H7 (cell line): ENCODE measurements around the gene CLTA. TPM values are rescaled to one million over a fixed set of nuclear protein-coding genes. Genes with fewer than 3 reads are reported as not detected.
"Not testable (repeated sequence)": the region's sequence is repeated elsewhere in the genome, so short reads cannot be mapped to it uniquely, and the experiment has no call there.

Experiments used
- DNase-seq: peaks from one replicate; pipeline ENCODE4 v3.0.0; 2012
- H3K27me3 ChIP-seq: 2 replicates; pipeline ENCODE4 v1.6.0; 2011; ENCODE audit warnings: mild to moderate bottlenecking, low read length; ENCODE audit not compliant: control insufficient read depth, insufficient read depth
- H3K36me3 ChIP-seq: replicated peaks from 2 replicates; pipeline ENCODE4 v1.5.1; 2011; ENCODE audit warnings: low read length; ENCODE audit not compliant: control insufficient read depth, insufficient read depth
- H3K4me3 ChIP-seq: 2 replicates; pipeline ENCODE4 v1.5.1; 2011; ENCODE audit warnings: low read depth, mild to moderate bottlenecking, control low read depth, low read length, moderate library complexity; ENCODE audit not compliant: insufficient read depth
- total RNA-seq: library from RNA; depleted of rRNA; stranded (reverse); fragments of >200 nt; shearing (Covaris generic); gene quantifications from 2 replicates; pipeline ENCODE4 v1.2.3, GENCODE V29; 2014

The CLTA gene
- total RNA-seq, 1 experiment from 2014 or later = 222 TPM

DNA sequence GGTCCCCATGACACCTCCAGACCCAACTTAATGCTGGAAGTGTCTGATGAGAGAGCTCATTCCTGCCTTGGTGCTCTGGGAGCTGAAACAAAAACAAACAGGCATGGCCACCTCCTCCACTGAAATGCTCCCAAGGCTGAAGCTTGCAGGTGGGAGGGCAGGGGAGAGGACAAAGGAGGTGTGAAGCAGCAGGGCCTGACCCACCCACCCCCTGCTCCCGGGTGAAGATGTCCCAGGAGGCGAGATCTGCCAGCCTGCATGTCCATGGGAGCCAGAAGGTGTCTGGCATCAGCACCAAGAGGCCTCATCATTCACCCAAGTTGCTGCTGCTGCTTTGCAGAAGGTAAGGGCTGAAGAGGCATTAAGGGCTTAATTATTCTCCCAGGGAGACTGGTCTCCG lies 25.7 kb upstream of the CLTA start:
- Histone ChIP-seq H3K4me3 (no peak overlapping the region), H3K27me3 (no peaks in the 10 kb centered on the region), H3K36me3 (no peaks in the 10 kb centered on the region)
- peak; percentile 37 for DNase-seq

- H3K27me3 ChIP-seq = no peaks in the 10 kb centered on the region
- H3K4me3 ChIP-seq = peak overlapping the region; percentile 47; the same call in 1 of the 2 replicates
- H3K36me3 ChIP-seq = no peaks in the 10 kb centered on the region
- DNase-seq = no peak
Measured at GRCh38 chr9:36165826-36166167, 24.9 kb upstream of the CLTA start.

- Histone ChIP-seq H3K4me3 (peak overlapping the region; percentile 47), H3K36me3 (no peaks in the 10 kb centered on the region), H3K27me3 (no peaks in the 10 kb centered on the region)
- DNase-seq = peak; percentile 98
Measured at GRCh38 chr9:36166168-36166927, 24.4 kb upstream of the CLTA start.

- no peaks in the 10 kb centered on the region for H3K27me3 ChIP-seq
- no peak for DNase-seq
- no peaks in the 10 kb centered on the region for H3K36me3 ChIP-seq
- no peak within 1 kb of the TSS for H3K4me3 ChIP-seq
Measured at GRCh38 chr9:36169166-36169565, 21.6 kb upstream of the CLTA start, which contains the start of gene CCIN. CCIN (plus strand) TSS chr9:36169388; CDS start chr9:36169503, 115 bp downstream.

- DNase-seq = no peak
- Histone ChIP-seq H3K4me3 (no peak overlapping the region), H3K36me3 (no peaks in the 10 kb centered on the region), H3K27me3 (no peaks in the 10 kb centered on the region)
Measured at GRCh38 chr9:36169708-36170107, 21.0 kb upstream of the CLTA start.

DNA sequence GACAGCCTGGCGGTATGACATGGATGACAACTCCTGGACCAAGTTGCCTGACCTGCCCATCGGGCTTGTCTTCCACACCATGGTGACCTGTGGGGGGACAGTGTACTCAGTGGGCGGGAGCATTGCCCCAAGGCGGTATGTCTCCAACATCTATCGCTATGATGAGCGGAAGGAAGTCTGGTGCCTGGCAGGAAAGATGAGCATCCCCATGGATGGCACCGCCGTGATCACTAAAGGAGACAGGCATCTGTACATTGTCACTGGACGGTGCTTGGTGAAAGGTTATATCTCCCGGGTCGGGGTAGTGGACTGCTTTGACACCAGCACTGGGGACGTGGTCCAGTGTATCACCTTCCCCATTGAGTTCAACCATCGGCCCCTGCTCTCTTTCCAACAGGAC lies 20.2 kb upstream of the CLTA start:
- H3K36me3 ChIP-seq = no peaks in the 10 kb centered on the region
- no peaks in the 10 kb centered on the region for H3K27me3 ChIP-seq
- no peak overlapping the region for H3K4me3 ChIP-seq
- no peak for DNase-seq

- Histone ChIP-seq H3K27me3 (no peaks in the 10 kb centered on the region), H3K4me3 (no peak overlapping the region), H3K36me3 (no peaks in the 10 kb centered on the region)
- no peak for DNase-seq
Measured at GRCh38 chr9:36173861-36174260, 16.9 kb upstream of the CLTA start.

- Histone ChIP-seq H3K36me3 (no peaks in the 10 kb centered on the region), H3K27me3 (no peaks in the 10 kb centered on the region), H3K4me3 (no peak overlapping the region)
- DNase-seq = no peak
Measured at GRCh38 chr9:36174271-36174670, 16.4 kb upstream of the CLTA start.

- no peaks in the 10 kb centered on the region for H3K36me3 ChIP-seq
- no peak for DNase-seq
- H3K27me3 ChIP-seq = no peaks in the 10 kb centered on the region
- H3K4me3 ChIP-seq = no peak overlapping the region
Measured at GRCh38 chr9:36174731-36175130, 16.0 kb upstream of the CLTA start.

DNA sequence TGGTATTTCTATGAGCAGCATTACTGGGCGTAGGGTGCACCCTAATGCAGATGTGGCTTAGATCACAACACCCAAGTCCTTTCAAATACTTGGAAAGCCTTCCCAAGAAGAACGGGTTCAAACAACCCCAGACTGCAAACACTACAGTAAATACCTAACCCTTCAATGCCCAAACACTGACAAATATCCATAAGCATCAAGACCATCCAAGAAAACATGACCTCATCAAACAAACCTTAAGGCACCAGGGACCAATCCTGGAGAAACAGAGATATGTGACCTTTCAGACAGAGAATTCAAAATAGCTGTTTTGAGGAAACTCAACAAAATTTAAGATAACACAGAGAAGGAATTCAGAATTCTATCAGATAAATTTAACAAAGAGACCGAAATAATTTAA lies 15.5 kb upstream of the CLTA start:
- H3K27me3 ChIP-seq, H3K4me3 ChIP-seq, DNase-seq, H3K36me3 ChIP-seq: not testable (repeated sequence)

- not testable (repeated sequence) for DNase-seq, H3K36me3 ChIP-seq, H3K27me3 ChIP-seq, H3K4me3 ChIP-seq
Measured at GRCh38 chr9:36176496-36176895, 14.2 kb upstream of the CLTA start.

DNA sequence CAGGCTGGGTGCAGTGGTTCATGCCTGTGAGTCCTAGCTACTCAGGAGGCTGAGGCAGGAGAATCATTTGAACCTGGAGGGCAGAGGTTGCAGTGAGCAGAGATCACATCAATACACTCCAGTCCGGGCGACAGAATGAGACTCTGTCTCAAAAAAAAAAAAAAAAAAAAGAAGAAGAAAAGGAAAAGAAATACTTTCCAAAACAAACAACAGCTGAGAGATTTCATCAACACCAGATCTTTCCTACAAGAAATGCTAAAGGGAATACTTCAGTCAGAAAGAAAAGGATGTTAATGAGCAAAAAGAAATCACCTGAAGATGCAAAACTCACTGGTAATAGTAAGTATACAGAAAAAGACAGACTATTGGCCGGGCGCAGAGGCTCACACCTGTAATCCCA lies 13.2 kb upstream of the CLTA start:
- no peak for DNase-seq

GRCh38 chr9:36180243-36180642 lies 10.5 kb upstream of the CLTA start:
- H3K4me3 ChIP-seq, H3K36me3 ChIP-seq, H3K27me3 ChIP-seq, DNase-seq: not testable (repeated sequence)

More for the DNA sequence above, 13.2 kb upstream of the CLTA start:
- Histone ChIP-seq H3K27me3 (no peaks in the 10 kb centered on the region), H3K36me3 (no peaks in the 10 kb centered on the region), H3K4me3 (no peak overlapping the region)

DNA sequence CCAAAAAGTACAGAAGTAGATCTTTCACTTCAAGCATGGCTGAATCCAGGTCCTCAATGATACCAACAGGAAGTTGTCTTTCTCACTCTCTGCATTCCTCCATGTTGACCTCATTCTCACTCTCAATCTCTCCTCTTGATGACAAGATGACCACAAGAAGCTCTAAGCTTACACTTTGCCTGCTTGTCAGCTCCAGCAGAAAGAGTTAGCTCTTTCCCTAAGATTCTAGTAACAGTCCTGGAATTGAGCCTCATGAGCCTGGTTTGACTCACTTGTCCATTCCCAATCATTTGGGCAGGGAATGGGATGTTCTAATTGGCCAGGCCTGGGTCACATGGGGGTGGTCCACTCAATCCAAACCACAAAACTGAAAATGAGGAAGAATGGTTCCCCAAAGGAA lies 3.3 kb upstream of the CLTA start:
- Histone ChIP-seq H3K4me3 (no peak overlapping the region), H3K36me3 (no peaks in the 10 kb centered on the region), H3K27me3 (no peaks in the 10 kb centered on the region)
- DNase-seq = no peak

DNA sequence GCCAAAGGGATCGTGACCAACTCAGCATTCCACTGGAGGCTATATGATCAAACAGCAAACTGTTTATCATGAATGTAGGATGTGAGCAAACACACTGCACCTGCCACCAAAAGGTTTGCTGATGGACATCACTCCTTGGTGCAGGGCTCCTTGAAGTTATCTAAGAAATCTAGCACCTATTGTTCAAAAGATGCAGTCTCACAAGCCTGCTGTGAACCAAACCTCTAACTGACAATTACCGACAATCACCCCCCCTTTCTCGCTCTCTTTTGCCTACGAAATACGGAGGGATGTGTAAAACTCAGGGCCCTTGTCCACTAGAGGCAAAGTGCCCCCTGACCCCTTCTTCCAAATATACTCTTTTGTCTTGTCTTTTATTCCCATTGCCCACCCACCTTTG lies 2.5 kb upstream of the CLTA start:
- no peak overlapping the region for H3K4me3 ChIP-seq
- no peaks in the 10 kb centered on the region for H3K36me3 ChIP-seq
- no peak for DNase-seq
- no peaks in the 10 kb centered on the region for H3K27me3 ChIP-seq

DNA sequence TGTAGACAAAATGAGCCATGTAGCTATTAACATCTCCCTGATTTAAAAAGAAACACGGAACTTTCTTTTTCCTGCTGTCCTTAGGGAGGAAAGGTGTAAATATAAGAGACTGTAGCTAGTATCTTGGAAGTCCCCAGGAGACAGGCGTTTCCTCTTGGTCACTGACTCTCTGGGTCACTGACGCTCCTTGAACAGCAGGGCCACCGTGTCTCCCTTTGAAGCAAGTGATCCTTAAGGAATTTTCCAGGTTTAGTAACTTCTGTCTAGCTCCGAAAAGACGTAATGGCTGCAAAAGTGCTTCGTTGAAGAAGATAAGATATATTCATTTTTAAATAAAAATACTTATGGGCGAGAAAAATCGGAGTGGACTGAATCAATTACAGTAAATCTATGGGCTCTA lies 745 bp upstream of the CLTA start:
- DNase-seq = no peak
- H3K27me3 ChIP-seq = no peaks in the 10 kb centered on the region
- H3K4me3 ChIP-seq = peak overlapping the region; percentile 49
- no peaks in the 10 kb centered on the region for H3K36me3 ChIP-seq
